ENCODE data around the gene TCIRG1.

DNA sequence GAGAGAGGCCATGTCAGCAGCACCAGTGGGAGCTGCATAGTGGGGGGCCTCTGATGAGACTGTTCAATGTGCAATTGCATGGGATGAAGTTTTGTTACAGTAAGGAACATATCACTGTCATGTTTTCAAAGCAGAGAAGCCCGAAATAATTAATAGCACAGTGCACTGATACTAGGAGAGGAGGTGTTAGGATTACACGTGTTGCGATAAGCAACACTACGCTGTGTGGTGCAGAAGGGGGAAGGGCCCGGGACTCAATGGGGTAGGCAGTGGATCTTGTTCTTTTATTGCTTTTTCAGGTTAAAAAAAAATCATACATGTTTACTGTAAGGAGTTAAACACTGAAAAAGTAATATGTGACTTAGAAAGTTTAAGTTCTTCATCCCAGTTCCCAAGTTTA is 29.2 kb downstream of the TCIRG1 start:
- TF ChIP-seq, protein P1, sequence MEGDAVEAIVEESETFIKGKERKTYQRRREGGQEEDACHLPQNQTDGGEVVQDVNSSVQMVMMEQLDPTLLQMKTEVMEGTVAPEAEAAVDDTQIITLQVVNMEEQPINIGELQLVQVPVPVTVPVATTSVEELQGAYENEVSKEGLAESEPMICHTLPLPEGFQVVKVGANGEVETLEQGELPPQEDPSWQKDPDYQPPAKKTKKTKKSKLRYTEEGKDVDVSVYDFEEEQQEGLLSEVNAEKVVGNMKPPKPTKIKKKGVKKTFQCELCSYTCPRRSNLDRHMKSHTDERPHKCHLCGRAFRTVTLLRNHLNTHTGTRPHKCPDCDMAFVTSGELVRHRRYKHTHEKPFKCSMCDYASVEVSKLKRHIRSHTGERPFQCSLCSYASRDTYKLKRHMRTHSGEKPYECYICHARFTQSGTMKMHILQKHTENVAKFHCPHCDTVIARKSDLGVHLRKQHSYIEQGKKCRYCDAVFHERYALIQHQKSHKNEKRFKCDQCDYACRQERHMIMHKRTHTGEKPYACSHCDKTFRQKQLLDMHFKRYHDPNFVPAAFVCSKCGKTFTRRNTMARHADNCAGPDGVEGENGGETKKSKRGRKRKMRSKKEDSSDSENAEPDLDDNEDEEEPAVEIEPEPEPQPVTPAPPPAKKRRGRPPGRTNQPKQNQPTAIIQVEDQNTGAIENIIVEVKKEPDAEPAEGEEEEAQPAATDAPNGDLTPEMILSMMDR (IDR thresholded peaks at IDR 0.05; ENCODE audit: low read length): no peak
- TF ChIP-seq EZH2 (optimal IDR thresholded peaks at IDR 0.05; ENCODE audit: low read depth, low read length) (no peak), EZH2phosphoT487 (IDR thresholded peaks at IDR 0.05; ENCODE audit: low read length) (no peak)
